Activated T-helper 17 cell treated with anti-CD3 and anti-CD28 coated beads, Interleukin-2, amount 50 U/mL, for 72 hours (primary cell): ENCODE measurements around the gene KAT6B. TPM values are rescaled to one million over a fixed set of nuclear protein-coding genes. Genes with fewer than 3 reads are reported as not detected.

ENCODE experiments used
- ATAC-seq: fragments of 150-1000 bp; cut with Tn5 transposase; replicated peaks from 2 replicates; pipeline ENCODE4 v1.10.0; 2021; ENCODE audit warnings: mild to moderate bottlenecking, moderate library complexity
- H3K27ac Mint-ChIP-seq: one replicate; pipeline ENCODE4 v1.8.0; 2022; ENCODE audit warnings: mixed read lengths
- H3K27me3 Mint-ChIP-seq: one replicate; pipeline ENCODE4 v1.8.0; 2022; ENCODE audit warnings: mixed read lengths
- H3K36me3 Mint-ChIP-seq: one replicate; pipeline ENCODE4 v1.8.0; 2022; ENCODE audit warnings: low read depth, mild to moderate bottlenecking, mixed read lengths
- H3K4me1 Mint-ChIP-seq: one replicate; pipeline ENCODE4 v1.8.0; 2022; ENCODE audit warnings: mixed read lengths
- H3K4me3 Mint-ChIP-seq: one replicate; pipeline ENCODE4 v1.8.0; 2022; ENCODE audit warnings: mild to moderate bottlenecking, mixed read lengths
- H3K9me3 Mint-ChIP-seq: one replicate; pipeline ENCODE4 v1.8.0; 2022; ENCODE audit warnings: mixed read lengths
- total RNA-seq, 2 donors: library from RNA; stranded (reverse); gene quantifications; one replicate each; pipeline ENCODE4 v1.2.3, GENCODE V29; 2022

The KAT6B gene
- total RNA-seq, 2 donors from 2014 or later, result 20.5 to 25.9 TPM

DNA sequence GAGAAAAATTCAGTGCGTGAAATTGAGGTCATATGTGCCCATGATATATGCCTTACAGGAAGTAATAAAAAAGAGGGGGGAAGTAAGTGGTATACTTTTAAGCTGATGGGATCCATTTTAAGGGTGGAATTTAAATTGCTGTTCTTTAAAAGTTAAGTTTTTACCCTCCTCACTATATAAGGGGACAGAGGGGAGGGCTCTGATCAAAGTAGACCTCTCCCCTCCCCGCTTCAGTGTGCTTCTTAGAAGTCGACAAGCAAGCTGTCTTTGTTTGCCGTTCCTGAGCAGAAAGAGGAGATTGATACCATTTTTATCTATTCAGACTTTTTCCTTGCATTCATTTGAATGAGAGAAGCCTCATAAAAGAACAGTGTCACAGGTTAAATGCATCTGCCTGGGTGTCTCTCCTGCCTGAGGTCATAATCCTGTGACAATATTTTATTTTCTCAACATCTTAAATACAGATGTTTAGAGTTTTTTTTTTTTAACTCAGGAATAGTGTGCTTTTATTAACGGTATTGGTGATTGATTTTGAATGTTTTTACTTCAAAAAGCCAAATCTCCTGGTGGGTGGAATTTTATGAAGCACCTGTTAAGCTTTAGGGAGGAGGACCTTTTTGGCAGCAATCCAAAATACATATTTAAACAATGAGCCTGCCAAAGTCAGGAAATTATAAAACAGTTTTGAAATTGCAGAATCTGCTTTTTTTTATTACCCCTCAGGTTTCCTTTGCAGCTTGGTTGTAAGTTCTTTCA, 141.7 kb downstream of the KAT6B start:
- Mint-ChIP-seq H3K36me3 (peaks cover under 1% of the 10 kb centered on the region), H3K27me3 (no peaks in the 10 kb centered on the region), H3K9me3 (no peaks in the 10 kb centered on the region), H3K4me3 (peak overlapping the region; percentile 46), H3K27ac (peak overlapping the region; percentile 76), H3K4me1 (peaks cover 31% of the 10 kb centered on the region)
- no peak for ATAC-seq

GRCh38 chr10:74968667-74969061, 142.3 kb downstream of the KAT6B start:
- peak overlapping the region; percentile 46 for H3K4me3 Mint-ChIP-seq
- no peaks in the 10 kb centered on the region for H3K9me3 Mint-ChIP-seq
- H3K27ac Mint-ChIP-seq, result peak overlapping the region; percentile 31

DNA sequence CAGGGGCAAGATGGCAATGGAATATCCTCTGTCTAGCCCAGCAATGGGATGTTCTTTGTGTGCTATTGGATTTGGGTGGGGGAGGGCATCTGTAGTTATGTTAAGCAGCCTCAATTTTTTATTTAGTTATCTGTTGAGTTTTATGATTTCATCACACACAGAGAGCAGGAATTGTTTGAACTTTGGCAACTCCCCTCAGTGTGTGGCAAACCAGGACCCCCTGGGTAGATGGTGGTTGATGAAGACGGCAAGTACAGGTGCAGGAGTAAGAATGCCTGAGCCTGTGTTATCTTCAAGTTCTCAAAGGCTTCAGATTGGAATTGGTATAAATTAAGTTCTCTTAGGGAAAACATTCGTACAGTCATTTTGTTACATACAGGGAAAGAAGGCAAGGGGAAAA, 142.7 kb downstream of the KAT6B start:
- Mint-ChIP-seq H3K4me3 (peak overlapping the region; percentile 46), H3K27ac (peak overlapping the region; percentile 31), H3K9me3 (no peaks in the 10 kb centered on the region), H3K4me1 (peaks cover 23% of the 10 kb centered on the region), H3K27me3 (no peaks in the 10 kb centered on the region), H3K36me3 (peaks cover 8% of the 10 kb centered on the region)
- ATAC-seq, result no peak

More at GRCh38 chr10:74968667-74969061, 142.3 kb downstream of the KAT6B start:
- no peaks in the 10 kb centered on the region for H3K27me3 Mint-ChIP-seq
- H3K36me3 Mint-ChIP-seq, result peaks cover 6% of the 10 kb centered on the region
- peaks cover 25% of the 10 kb centered on the region for H3K4me1 Mint-ChIP-seq
- no peak for ATAC-seq

DNA sequence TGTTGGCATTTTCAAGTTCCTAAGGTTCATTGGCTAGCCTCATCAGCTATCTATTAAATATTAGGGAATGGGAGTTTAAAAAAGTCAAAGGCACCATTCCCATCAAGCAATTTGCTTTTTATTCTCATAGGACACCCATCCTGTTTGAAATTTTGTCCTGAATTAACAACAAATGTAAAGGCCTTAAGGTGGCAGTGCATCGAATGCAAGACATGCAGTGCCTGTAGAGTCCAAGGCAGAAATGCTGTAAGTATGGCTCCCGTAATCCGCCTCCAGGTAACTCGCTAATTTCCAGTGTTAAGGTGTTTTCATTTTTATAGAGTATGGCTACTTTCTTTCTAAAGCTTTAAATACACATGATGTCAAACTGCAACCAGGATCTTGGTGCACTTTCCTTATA, 143.1 kb downstream of the KAT6B start:
- peaks cover 10% of the 10 kb centered on the region for H3K36me3 Mint-ChIP-seq
- no peak for ATAC-seq
- no peak overlapping the region for H3K4me3 Mint-ChIP-seq
- no peak overlapping the region for H3K27ac Mint-ChIP-seq
- peaks cover 19% of the 10 kb centered on the region for H3K4me1 Mint-ChIP-seq
- H3K27me3 Mint-ChIP-seq, result no peaks in the 10 kb centered on the region
- H3K9me3 Mint-ChIP-seq, result no peaks in the 10 kb centered on the region

- Mint-ChIP-seq H3K4me1 (peaks cover 30% of the 10 kb centered on the region), H3K27ac (no peak overlapping the region), H3K4me3 (no peak overlapping the region), H3K36me3 (peaks cover 44% of the 10 kb centered on the region), H3K27me3 (no peaks in the 10 kb centered on the region), H3K9me3 (no peaks in the 10 kb centered on the region)
- no peak for ATAC-seq
Observed at GRCh38 chr10:74973741-74974392, 147.5 kb downstream of the KAT6B start.

DNA sequence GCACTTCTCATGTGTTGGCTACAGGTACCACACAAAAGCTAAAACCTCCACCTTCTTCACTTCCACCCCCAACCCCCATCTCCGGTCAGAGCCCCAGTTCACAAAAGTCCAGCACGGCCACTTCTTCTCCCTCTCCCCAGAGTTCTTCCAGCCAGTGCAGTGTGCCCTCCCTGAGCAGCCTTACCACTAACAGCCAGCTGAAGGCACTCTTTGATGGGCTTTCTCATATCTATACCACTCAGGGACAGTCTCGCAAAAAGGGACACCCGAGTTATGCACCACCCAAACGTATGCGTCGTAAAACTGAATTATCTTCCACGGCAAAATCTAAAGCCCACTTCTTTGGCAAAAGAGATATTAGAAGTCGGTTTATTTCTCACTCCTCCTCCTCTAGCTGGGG, 149.4 kb downstream of the KAT6B start:
- Mint-ChIP-seq H3K9me3 (no peaks in the 10 kb centered on the region), H3K4me1 (peaks cover 27% of the 10 kb centered on the region), H3K36me3 (peaks cover 51% of the 10 kb centered on the region), H3K4me3 (no peak overlapping the region), H3K27me3 (no peaks in the 10 kb centered on the region), H3K27ac (peak overlapping the region; percentile 10)
- ATAC-seq, result no peak

DNA sequence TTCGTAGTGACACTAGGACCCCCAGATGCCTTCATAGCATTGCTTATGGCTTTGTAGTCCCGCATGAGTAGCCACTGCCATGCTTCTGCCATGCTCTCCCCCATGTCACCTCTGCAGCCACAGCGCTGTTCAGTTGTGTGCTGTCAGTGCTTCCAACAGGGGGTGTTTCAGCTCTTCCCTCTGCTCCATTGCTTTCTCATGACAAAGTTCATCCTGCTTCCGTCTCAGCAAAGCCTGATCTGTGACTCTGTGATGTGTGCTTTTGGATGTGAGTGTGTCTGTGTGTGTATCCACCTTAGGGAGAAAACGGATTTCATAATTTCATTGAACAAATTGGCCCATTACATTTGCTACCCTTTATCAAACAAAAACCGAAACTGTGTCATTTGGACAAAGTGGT, 150.2 kb downstream of the KAT6B start:
- ATAC-seq, result no peak
- Mint-ChIP-seq H3K4me1 (peaks cover 27% of the 10 kb centered on the region), H3K4me3 (peak overlapping the region; percentile 66), H3K36me3 (peaks cover 55% of the 10 kb centered on the region), H3K27me3 (no peaks in the 10 kb centered on the region), H3K27ac (peak overlapping the region; percentile 81), H3K9me3 (no peaks in the 10 kb centered on the region)

- H3K9me3 Mint-ChIP-seq, result no peaks in the 10 kb centered on the region
- no peaks in the 10 kb centered on the region for H3K27me3 Mint-ChIP-seq
- H3K4me3 Mint-ChIP-seq, result peak overlapping the region; percentile 66
- H3K36me3 Mint-ChIP-seq, result peaks cover 60% of the 10 kb centered on the region
- peaks cover 27% of the 10 kb centered on the region for H3K4me1 Mint-ChIP-seq
- H3K27ac Mint-ChIP-seq, result peak overlapping the region; percentile 81
- peak; percentile 79 for ATAC-seq
Observed at GRCh38 chr10:74977072-74977471, 150.7 kb downstream of the KAT6B start.

- H3K27ac Mint-ChIP-seq, result peak overlapping the region; percentile 81
- no peaks in the 10 kb centered on the region for H3K27me3 Mint-ChIP-seq
- peak overlapping the region; percentile 66 for H3K4me3 Mint-ChIP-seq
- peak; percentile 92 for ATAC-seq
- H3K36me3 Mint-ChIP-seq, result peaks cover 70% of the 10 kb centered on the region
- H3K4me1 Mint-ChIP-seq, result peaks cover 31% of the 10 kb centered on the region
- H3K9me3 Mint-ChIP-seq, result no peaks in the 10 kb centered on the region
Observed at GRCh38 chr10:74977913-74978847, 151.8 kb downstream of the KAT6B start.

- peaks cover 19% of the 10 kb centered on the region for H3K4me1 Mint-ChIP-seq
- H3K27me3 Mint-ChIP-seq, result no peaks in the 10 kb centered on the region
- no peak overlapping the region for H3K4me3 Mint-ChIP-seq
- peaks cover 69% of the 10 kb centered on the region for H3K36me3 Mint-ChIP-seq
- H3K27ac Mint-ChIP-seq, result peak overlapping the region; percentile 22
- ATAC-seq, result no peak
- no peaks in the 10 kb centered on the region for H3K9me3 Mint-ChIP-seq
Observed at GRCh38 chr10:74981831-74982633, 155.6 kb downstream of the KAT6B start.

DNA sequence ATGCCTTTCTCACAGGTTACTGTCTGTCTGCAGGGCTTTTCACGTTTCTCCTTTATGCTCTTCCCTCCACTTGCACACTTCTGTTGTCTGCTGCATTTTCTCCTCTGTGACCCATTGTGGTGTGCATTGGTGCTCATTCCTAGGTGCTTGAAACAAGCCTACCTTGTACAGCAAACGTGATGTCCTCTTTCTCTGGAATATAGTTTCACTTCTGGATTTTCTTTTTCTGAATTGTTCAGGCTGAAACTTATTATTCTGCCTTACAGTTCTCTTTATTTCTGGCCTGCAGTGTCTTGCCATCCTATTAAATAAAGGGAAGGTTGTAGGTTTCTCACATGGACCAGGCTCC, 156.2 kb downstream of the KAT6B start:
- Mint-ChIP-seq H3K27ac (no peak overlapping the region), H3K36me3 (peaks cover 65% of the 10 kb centered on the region), H3K27me3 (no peaks in the 10 kb centered on the region), H3K4me1 (peaks cover 14% of the 10 kb centered on the region), H3K4me3 (no peak overlapping the region), H3K9me3 (no peaks in the 10 kb centered on the region)
- ATAC-seq, result no peak

DNA sequence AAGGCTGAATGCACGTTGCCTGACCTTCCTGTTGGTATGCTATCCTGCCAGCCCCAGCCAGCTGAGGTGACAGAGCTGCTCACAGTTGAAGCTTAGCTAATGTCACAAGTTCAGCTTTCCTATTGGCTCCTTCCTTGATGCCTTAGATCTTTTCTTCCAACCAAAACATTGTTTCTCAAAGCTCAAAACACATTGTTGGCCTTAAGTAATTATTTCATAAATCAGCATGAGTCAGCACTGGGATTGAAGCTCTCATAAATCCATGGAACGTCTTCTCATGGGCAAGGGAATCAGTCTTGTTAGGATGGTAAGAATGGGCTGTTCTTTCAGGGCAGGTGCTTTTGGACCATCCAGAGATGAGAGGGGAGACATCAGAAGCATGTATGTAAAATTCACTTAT, 157.0 kb downstream of the KAT6B start:
- ATAC-seq, result no peak
- Mint-ChIP-seq H3K27ac (no peak overlapping the region), H3K36me3 (peaks cover 60% of the 10 kb centered on the region), H3K4me3 (no peak overlapping the region), H3K9me3 (no peaks in the 10 kb centered on the region), H3K4me1 (peaks cover 6% of the 10 kb centered on the region), H3K27me3 (no peaks in the 10 kb centered on the region)

GRCh38 chr10:74987339-74988053, 161.1 kb downstream of the KAT6B start:
- Mint-ChIP-seq H3K36me3 (peaks cover 72% of the 10 kb centered on the region), H3K4me1 (peaks cover 9% of the 10 kb centered on the region), H3K27me3 (no peaks in the 10 kb centered on the region), H3K27ac (no peak overlapping the region), H3K4me3 (no peak overlapping the region), H3K9me3 (no peaks in the 10 kb centered on the region)
- ATAC-seq, result no peak
